Suppressor macrophage (primary cell): ENCODE results near the gene LOC101059915.
"Not testable (repeated sequence)": the region's sequence is repeated elsewhere in the genome, so short reads cannot be mapped to it uniquely, and the experiment has no call there.

Experiments used
- DNase-seq, 4 experiments: peaks; one replicate each; pipeline ENCODE4 v3.0.0-alpha.2; 2020 to 2022

Gene LOC101059915

GRCh38 chrX:71676068-71676795, 8.9 kb downstream of the LOC101059915 start:
- DNase-seq = not testable (repeated sequence)

GRCh38 chrX:71677195-71677594, 9.8 kb downstream of the LOC101059915 start:
- DNase-seq = not testable (repeated sequence)

- DNase-seq = no peak
Measured at GRCh38 chrX:71679575-71680207, 12.3 kb downstream of the LOC101059915 start.

- not testable (repeated sequence) for DNase-seq
Measured at GRCh38 chrX:71696641-71697465, 29.5 kb downstream of the LOC101059915 start.

- DNase-seq = not testable (repeated sequence)
Measured at GRCh38 chrX:71697466-71698298, 30.3 kb downstream of the LOC101059915 start.

- DNase-seq = not testable (repeated sequence)
Measured at GRCh38 chrX:71698299-71699022, 31.1 kb downstream of the LOC101059915 start.

GRCh38 chrX:71699023-71699344, 31.6 kb downstream of the LOC101059915 start:
- not testable (repeated sequence) for DNase-seq

GRCh38 chrX:71702853-71703252, 35.5 kb downstream of the LOC101059915 start:
- DNase-seq = not testable (repeated sequence)

- DNase-seq = not testable (repeated sequence)
Measured at GRCh38 chrX:71714064-71714463, 46.7 kb downstream of the LOC101059915 start.

- not testable (repeated sequence) for DNase-seq
Measured at GRCh38 chrX:71715551-71715950, 48.2 kb downstream of the LOC101059915 start.

- DNase-seq = not testable (repeated sequence)
Measured at GRCh38 chrX:71716323-71716722, 49.0 kb downstream of the LOC101059915 start.

GRCh38 chrX:71718185-71718584, 50.8 kb downstream of the LOC101059915 start, which contains the start of gene CXorf49:
Gene CXorf49 (minus strand): TSS chrX:71718285. CDS start chrX:71718151, 134 bp downstream.
- DNase-seq = not testable (repeated sequence)

- not testable (repeated sequence) for DNase-seq
Measured at GRCh38 chrX:71719195-71719594, 51.8 kb downstream of the LOC101059915 start.

- DNase-seq = not testable (repeated sequence)
Measured at GRCh38 chrX:71720289-71720886, 53.0 kb downstream of the LOC101059915 start.
